H1 (cell line): ENCODE measurements around the gene FASN.

Experiments
- EZH2 ChIP-seq: fragments of 200-600 bp; sonication (generic); IDR thresholded peaks from 2 replicates; pipeline ENCODE4 v1.7.1; 2012; ENCODE audit warnings: low read depth, mild to moderate bottlenecking, moderate library complexity, low read length, inconsistent platforms; ENCODE audit not compliant: severe bottlenecking
- HDAC2 ChIP-seq, 2 experiments: fragments of 300-600 bp in 1 of 2; sonication (generic) in 1 of 2; IDR thresholded peaks; 2 replicates each; pipeline ENCODE4 v1.6.1; 2011 to 2012; ENCODE audit warnings: low read depth in 2 of 2, low read length in 2 of 2, mild to moderate bottlenecking in 2 of 2, moderate library complexity in 2 of 2, borderline replicate concordance in 1 of 2, inconsistent platforms in 1 of 2
- MAFK ChIP-seq: IDR thresholded peaks from 2 replicates; pipeline ENCODE4 v1.6.1; 2012; ENCODE audit warnings: low read depth, mild to moderate bottlenecking, improper control_type of control experiment, low read length
- POLR2AphosphoS5 ChIP-seq: IDR thresholded peaks from 2 replicates; pipeline ENCODE4 v1.6.1; 2011; ENCODE audit warnings: low read depth, low read length
- RNF2 ChIP-seq: fragments of 200-900, 300-1000 bp; sonication (generic); IDR thresholded peaks from 2 replicates; pipeline ENCODE4 v1.7.1; 2016; ENCODE audit warnings: borderline replicate concordance, low read depth, mild to moderate bottlenecking, antibody characterized with exemption, low read length; ENCODE audit not compliant: poor library complexity, severe bottlenecking; ENCODE audit errors: missing control alignments
- TCF12 ChIP-seq: IDR thresholded peaks from 2 replicates; pipeline ENCODE4 v1.6.1; 2011; ENCODE audit warnings: low read depth, mild to moderate bottlenecking, low read length
- TF ChIP-seq, protein P1 (sequence below), 3 experiments: IDR thresholded peaks; 1 replicate in 2 of 3; 2 replicates in 1 of 3; pipeline versions ENCODE4 v1.5.1 to v1.6.1; 2011; ENCODE audit warnings: low read length in 3 of 3, mild to moderate bottlenecking in 3 of 3, inconsistent platforms in 2 of 3, low read depth in 1 of 3, moderate library complexity in 1 of 3; ENCODE audit not compliant: insufficient read depth in 1 of 3; ENCODE audit errors: control extremely low read depth in 1 of 3

GRCh38 chr17:82078433-82078832 lies 19.6 kb downstream of the FASN start:
- TF ChIP-seq EZH2 (no peak), POLR2AphosphoS5 (no peak), MAFK (no peak), HDAC2 (IDR thresholded peaks at IDR 0.05; ENCODE audit: borderline replicate concordance in 1 of 2, low read depth in 2 of 2, low read length in 2 of 2) (no peak), TCF12 (no peak), RNF2 (no peak)
- TF ChIP-seq, protein P1, sequence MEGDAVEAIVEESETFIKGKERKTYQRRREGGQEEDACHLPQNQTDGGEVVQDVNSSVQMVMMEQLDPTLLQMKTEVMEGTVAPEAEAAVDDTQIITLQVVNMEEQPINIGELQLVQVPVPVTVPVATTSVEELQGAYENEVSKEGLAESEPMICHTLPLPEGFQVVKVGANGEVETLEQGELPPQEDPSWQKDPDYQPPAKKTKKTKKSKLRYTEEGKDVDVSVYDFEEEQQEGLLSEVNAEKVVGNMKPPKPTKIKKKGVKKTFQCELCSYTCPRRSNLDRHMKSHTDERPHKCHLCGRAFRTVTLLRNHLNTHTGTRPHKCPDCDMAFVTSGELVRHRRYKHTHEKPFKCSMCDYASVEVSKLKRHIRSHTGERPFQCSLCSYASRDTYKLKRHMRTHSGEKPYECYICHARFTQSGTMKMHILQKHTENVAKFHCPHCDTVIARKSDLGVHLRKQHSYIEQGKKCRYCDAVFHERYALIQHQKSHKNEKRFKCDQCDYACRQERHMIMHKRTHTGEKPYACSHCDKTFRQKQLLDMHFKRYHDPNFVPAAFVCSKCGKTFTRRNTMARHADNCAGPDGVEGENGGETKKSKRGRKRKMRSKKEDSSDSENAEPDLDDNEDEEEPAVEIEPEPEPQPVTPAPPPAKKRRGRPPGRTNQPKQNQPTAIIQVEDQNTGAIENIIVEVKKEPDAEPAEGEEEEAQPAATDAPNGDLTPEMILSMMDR (IDR thresholded peaks at IDR 0.05; ENCODE audit: control extremely low read depth in 1 of 3, insufficient read depth in 1 of 3, low read depth in 1 of 3, low read length in 3 of 3), result no peak
